ENCODE measurements around the gene NHERF2. TPM values are rescaled to one million over a fixed set of nuclear protein-coding genes. Genes with fewer than 3 reads are reported as not detected.

Gene NHERF2
- total RNA-seq, 2 experiments from 2014 or later, result 1.9 to 2.0 TPM

- H3K36me3 ChIP-seq (ENCODE audit: insufficient read depth, low read length), result no peaks in the 10 kb centered on the region
- Mint-ChIP-seq H3K27me3 (peaks cover 29% of the 10 kb centered on the region), H3K9me3 (no peaks in the 10 kb centered on the region), H3K4me3 (peak within 1 kb of the TSS; percentile 34), H3K4me1 (ENCODE audit: low read depth) (peaks cover 13% of the 10 kb centered on the region), H3K36me3 (ENCODE audit: low read depth) (no peaks in the 10 kb centered on the region), H3K27ac (no peak within 1 kb of the TSS)
- H3K9me3 ChIP-seq (ENCODE audit: control insufficient read depth in 1 of 2, insufficient read depth in 1 of 2, low read length in 2 of 2), result no peaks in the 10 kb centered on the region
- no peak within 1 kb of the TSS for H3K4me3 ChIP-seq (ENCODE audit: low read length)
- intact Hi-C loops (cut with DNase I, micrococcal nuclease), result no loop called here
- ATAC-seq (ENCODE audit: poor library complexity) (no peak), DNase-seq (peak in 2 of 14 experiments; percentile 23 to 49)
- H3K27ac ChIP-seq (ENCODE audit: low read depth in 1 of 2, low read length in 2 of 2), result no peak within 1 kb of the TSS
- peaks cover 23 to 33% of the 10 kb centered on the region in 2 experiments for H3K27me3 ChIP-seq (ENCODE audit: control insufficient read depth in 1 of 2, insufficient read depth in 2 of 2, low read length in 2 of 2)
- H3K4me1 ChIP-seq (ENCODE audit: insufficient read depth, low read length), result peaks cover 35% of the 10 kb centered on the region
- ChIA-PET CTCF (interaction anchor here (1.5 kb wide), 1 partner anchor 121 kb away, joined by 3 read pairs; no protein-coding TSS in a partner anchor), POLR2A (no interaction called here)
- TF ChIP-seq, protein P1, sequence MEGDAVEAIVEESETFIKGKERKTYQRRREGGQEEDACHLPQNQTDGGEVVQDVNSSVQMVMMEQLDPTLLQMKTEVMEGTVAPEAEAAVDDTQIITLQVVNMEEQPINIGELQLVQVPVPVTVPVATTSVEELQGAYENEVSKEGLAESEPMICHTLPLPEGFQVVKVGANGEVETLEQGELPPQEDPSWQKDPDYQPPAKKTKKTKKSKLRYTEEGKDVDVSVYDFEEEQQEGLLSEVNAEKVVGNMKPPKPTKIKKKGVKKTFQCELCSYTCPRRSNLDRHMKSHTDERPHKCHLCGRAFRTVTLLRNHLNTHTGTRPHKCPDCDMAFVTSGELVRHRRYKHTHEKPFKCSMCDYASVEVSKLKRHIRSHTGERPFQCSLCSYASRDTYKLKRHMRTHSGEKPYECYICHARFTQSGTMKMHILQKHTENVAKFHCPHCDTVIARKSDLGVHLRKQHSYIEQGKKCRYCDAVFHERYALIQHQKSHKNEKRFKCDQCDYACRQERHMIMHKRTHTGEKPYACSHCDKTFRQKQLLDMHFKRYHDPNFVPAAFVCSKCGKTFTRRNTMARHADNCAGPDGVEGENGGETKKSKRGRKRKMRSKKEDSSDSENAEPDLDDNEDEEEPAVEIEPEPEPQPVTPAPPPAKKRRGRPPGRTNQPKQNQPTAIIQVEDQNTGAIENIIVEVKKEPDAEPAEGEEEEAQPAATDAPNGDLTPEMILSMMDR (IDR thresholded peaks at IDR 0.05), result no peak
Observed at GRCh38 chr16:2019518-2019920, 7.2 kb upstream of the NHERF2 start, which contains the start of gene NPW. NPW (plus strand) TSS chr16:2019785.

DNA sequence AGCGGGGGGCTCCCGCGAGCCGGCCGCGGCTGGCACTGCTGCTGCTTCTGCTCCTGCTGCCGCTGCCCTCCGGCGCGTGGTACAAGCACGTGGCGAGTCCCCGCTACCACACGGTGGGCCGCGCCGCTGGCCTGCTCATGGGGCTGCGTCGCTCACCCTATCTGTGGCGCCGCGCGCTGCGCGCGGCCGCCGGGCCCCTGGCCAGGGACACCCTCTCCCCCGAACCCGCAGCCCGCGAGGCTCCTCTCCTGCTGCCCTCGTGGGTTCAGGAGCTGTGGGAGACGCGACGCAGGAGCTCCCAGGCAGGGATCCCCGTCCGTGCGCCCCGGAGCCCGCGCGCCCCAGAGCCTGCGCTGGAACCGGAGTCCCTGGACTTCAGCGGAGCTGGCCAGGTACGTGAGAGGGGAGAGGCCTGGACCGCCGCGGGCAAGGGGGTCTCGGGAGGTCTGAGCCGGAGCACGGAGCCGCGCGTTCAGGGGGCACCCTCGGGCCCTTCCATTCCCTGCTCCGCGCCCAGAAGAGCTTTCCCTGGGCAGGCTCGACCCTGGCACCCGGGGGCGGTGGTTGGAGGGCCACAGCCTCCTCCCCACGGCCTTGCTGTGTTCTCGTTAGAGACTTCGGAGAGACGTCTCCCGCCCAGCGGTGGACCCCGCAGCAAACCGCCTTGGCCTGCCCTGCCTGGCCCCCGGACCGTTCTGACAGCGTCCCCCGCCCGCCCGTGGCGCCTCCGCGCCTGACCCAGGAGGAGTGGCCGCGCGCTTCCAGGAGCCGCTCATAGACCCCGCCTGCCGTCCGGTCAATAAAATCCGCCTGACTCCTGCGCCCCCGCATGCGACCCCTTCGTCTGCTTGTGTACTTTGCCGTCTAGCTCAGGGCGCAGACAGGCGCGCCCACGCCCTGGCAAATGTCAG is 6.5 kb upstream of the NHERF2 start:
- no peaks in the 10 kb centered on the region for H3K36me3 Mint-ChIP-seq (ENCODE audit: low read depth)
- intact Hi-C loops (cut with DNase I, micrococcal nuclease), result loop anchor here in 1 of 2 experiments (10.0 kb wide), 1 partner anchor 235 kb away; the partner anchor contains the start of gene ECI1
- no peaks in the 10 kb centered on the region for H3K9me3 ChIP-seq (ENCODE audit: control insufficient read depth in 1 of 2, insufficient read depth in 1 of 2, low read length in 2 of 2)
- POLR2A ChIA-PET, result interaction anchor here (1.4 kb wide), 1 partner anchor 135 kb away, joined by 6 read pairs; the partner anchor contains the start of gene TRAF7
- CTCF ChIA-PET, result interaction anchor here (1.5 kb wide), 1 partner anchor 120 kb away, joined by 3 read pairs; no protein-coding TSS in a partner anchor
- H3K36me3 ChIP-seq (ENCODE audit: insufficient read depth, low read length), result no peaks in the 10 kb centered on the region
- DNase-seq (no peak), ATAC-seq (ENCODE audit: poor library complexity) (no peak)
- no peak overlapping the region for H3K4me3 ChIP-seq (ENCODE audit: low read length)
- peaks cover 35% of the 10 kb centered on the region for H3K4me1 ChIP-seq (ENCODE audit: insufficient read depth, low read length)
- no peak overlapping the region for H3K27ac ChIP-seq (ENCODE audit: low read depth in 1 of 2, low read length in 2 of 2)
- no peaks in the 10 kb centered on the region for H3K9me3 Mint-ChIP-seq
- peaks cover 29% of the 10 kb centered on the region for H3K27me3 Mint-ChIP-seq
- H3K4me3 Mint-ChIP-seq, result no peak overlapping the region
- TF ChIP-seq, protein P1 (IDR thresholded peaks at IDR 0.05), result no peak
- H3K27me3 ChIP-seq (ENCODE audit: control insufficient read depth in 1 of 2, insufficient read depth in 2 of 2, low read length in 2 of 2), result peaks cover 23 to 33% of the 10 kb centered on the region in 2 experiments
- peaks cover 13% of the 10 kb centered on the region for H3K4me1 Mint-ChIP-seq (ENCODE audit: low read depth)
- H3K27ac Mint-ChIP-seq, result no peak overlapping the region

GRCh38 chr16:2022723-2023091 is 4.0 kb upstream of the NHERF2 start:
- peaks cover 29% of the 10 kb centered on the region for H3K27me3 Mint-ChIP-seq
- H3K27ac Mint-ChIP-seq, result peak overlapping the region; percentile 66
- Histone ChIP-seq H3K4me3 (ENCODE audit: low read length) (peak overlapping the region; percentile 31), H3K9me3 (ENCODE audit: control insufficient read depth in 1 of 2, insufficient read depth in 1 of 2, low read length in 2 of 2) (no peaks in the 10 kb centered on the region), H3K36me3 (ENCODE audit: insufficient read depth, low read length) (no peaks in the 10 kb centered on the region), H3K27me3 (ENCODE audit: control insufficient read depth in 1 of 2, insufficient read depth in 2 of 2, low read length in 2 of 2) (peaks cover 25 to 33% of the 10 kb centered on the region in 2 experiments), H3K4me1 (ENCODE audit: insufficient read depth, low read length) (peaks cover 50% of the 10 kb centered on the region), H3K27ac (ENCODE audit: low read depth in 1 of 2, low read length in 2 of 2) (no peak overlapping the region)
- CTCF ChIA-PET, result interaction anchor here (0.6 to 2.2 kb wide), 8 partner anchors 19 to 1569 kb away, joined by 3 to 9 read pairs (median 4); partner anchors contain the start of genes NTHL1, TRAF7 and TSC2
- intact Hi-C loops (cut with DNase I, micrococcal nuclease), result loop anchor here (1.0 to 10.0 kb wide), 4 partner anchors 26 to 232 kb away; partner anchors contain the start of gene ECI1 (in 1 of the 2)
- TF ChIP-seq, protein P1 (IDR thresholded peaks at IDR 0.05), result no peak
- DNase-seq (peak in 2 of 14 experiments; percentile 43 to 61), ATAC-seq (ENCODE audit: poor library complexity) (peak; percentile 12)
- no peaks in the 10 kb centered on the region for H3K36me3 Mint-ChIP-seq (ENCODE audit: low read depth)
- peak overlapping the region; percentile 54 for H3K4me3 Mint-ChIP-seq
- POLR2A ChIA-PET, result interaction anchor here (0.9 to 2.2 kb wide), 4 partner anchors 25 to 133 kb away, joined by 4 to 13 read pairs (median 6); partner anchors contain the start of genes NTHL1, RPS2, TRAF7 and TSC2
- peaks cover 18% of the 10 kb centered on the region for H3K4me1 Mint-ChIP-seq (ENCODE audit: low read depth)
- no peaks in the 10 kb centered on the region for H3K9me3 Mint-ChIP-seq

Measured in CD4-positive, alpha-beta T cell (primary cell).